HCT116 (cell line): ENCODE results near the gene GALR3. TPM values are rescaled to one million over a fixed set of nuclear protein-coding genes. Genes with fewer than 3 reads are reported as not detected.

ENCODE experiments used
- ATAC-seq: fragments of 200-7000 bp; cut with Tn5 transposase; 2 replicates; pipeline ENCODE4 v1.9.1; 2020; ENCODE audit warnings: mild to moderate bottlenecking, moderate library complexity
- BruUV-seq: library from RNA; stranded (reverse); fragments of 400-500 nt; replicated peaks from 2 replicates; lab custom pipeline; 2021; lab: Mats Ljungman, UMichigan
- CTCF ChIA-PET: fragments of 300-600 bp; sonication (Branson Sonifier 250); formaldehyde crosslinking; loops from one replicate; lab custom pipeline; 2021; ENCODE audit warnings: antibody characterized with exemption; lab: Charles Lee
- POLR2A ChIA-PET: fragments of 300-600, 350-600 bp; sonication (Branson Sonifier 250); formaldehyde crosslinking; loops from one replicate; lab custom pipeline; 2021; ENCODE audit warnings: antibody characterized with exemption; lab: Charles Lee
- RAD21 ChIA-PET, 2 experiments: fragments of 300-600 bp; sonication (Branson Sonifier 250); formaldehyde crosslinking; loops; one replicate each; lab custom pipeline; 2023; ENCODE audit warnings: low total read pairs in 2 of 2; ENCODE audit not compliant: uncharacterized antibody in 2 of 2, unreplicated experiment in 2 of 2, low non-redundant PET in 1 of 2; lab: Charles Lee
- DNase-seq: peaks from one replicate; pipeline ENCODE4 v3.0.0-alpha.2; 2010; ENCODE audit warnings: low read depth, low spot score
- H2AFZ ChIP-seq: fragments of 200-600 bp; shearing (Covaris generic), sonication (generic); 2 replicates; pipeline ENCODE4 v1.6.1; 2017; ENCODE audit warnings: low read depth, mixed run types, mixed read lengths, antibody characterized with exemption, low read length; ENCODE audit not compliant: poor library complexity, severe bottlenecking
- H3K27ac ChIP-seq: 2 replicates; pipeline ENCODE4 v1.5.1; 2012; ENCODE audit warnings: low read depth, low read length
- H3K27me3 ChIP-seq: fragments of 200-600 bp; sonication (generic); 2 replicates; pipeline ENCODE4 v1.6.1; 2016; ENCODE audit warnings: mixed run types, low read length, mixed read lengths; ENCODE audit not compliant: insufficient read depth
- H3K36me3 ChIP-seq, 2 experiments: fragments of 200-500 bp in 1 of 2; fragments of 200-600 bp in 1 of 2; sonication (Bioruptor generic) in 1 of 2; sonication (generic) in 1 of 2; 2 replicates each; pipeline versions ENCODE4 v1.5.1 to v1.6.1; 2014 to 2016; ENCODE audit warnings: low read length in 2 of 2, inconsistent platforms in 1 of 2, mixed read lengths in 1 of 2, mixed run types in 1 of 2; ENCODE audit not compliant: insufficient read depth in 2 of 2, control insufficient read depth in 1 of 2
- H3K4me1 ChIP-seq, 2 experiments: fragments of 200-600 bp in 1 of 2; sonication (generic) in 1 of 2; 2 replicates each; pipeline versions ENCODE4 v1.5.1 to v1.6.1; 2012 to 2017; ENCODE audit warnings: low read length in 2 of 2, inconsistent platforms in 1 of 2, mild to moderate bottlenecking in 1 of 2, mixed read lengths in 1 of 2, mixed run types in 1 of 2, moderate library complexity in 1 of 2; ENCODE audit not compliant: insufficient read depth in 2 of 2, control insufficient read depth in 1 of 2
- H3K4me2 ChIP-seq: fragments of 200-600 bp; sonication (generic); 2 replicates; pipeline ENCODE4 v1.6.1; 2017; ENCODE audit warnings: mixed run types, low read length, mixed read lengths
- H3K4me3 ChIP-seq, 2 experiments: fragments of 200-600 bp in 1 of 2; sonication (generic) in 1 of 2; replicated peaks in 1 of 2; 2 replicates each; pipeline ENCODE4 v1.5.1; 2011 to 2016; ENCODE audit warnings: low read length in 2 of 2, control low read depth in 1 of 2, low read depth in 1 of 2, mild to moderate bottlenecking in 1 of 2, mixed read lengths in 1 of 2, mixed run types in 1 of 2
- H3K79me2 ChIP-seq: fragments of 200-600 bp; sonication (generic); 2 replicates; pipeline ENCODE4 v1.6.1; 2017; ENCODE audit warnings: mild to moderate bottlenecking, mixed run types, low read length, moderate library complexity, mixed read lengths; ENCODE audit not compliant: insufficient read depth
- H3K9ac ChIP-seq: fragments of 200-600 bp; sonication (generic); 2 replicates; pipeline ENCODE4 v1.6.1; 2016; ENCODE audit warnings: low read length, mixed read lengths
- H3K9me2 ChIP-seq: fragments of 200-600 bp; sonication (generic), shearing (Covaris generic); 2 replicates; pipeline ENCODE4 v1.6.1; 2017; ENCODE audit warnings: mixed run types, mild to moderate bottlenecking, moderate library complexity; ENCODE audit not compliant: insufficient read depth
- H3K9me3 ChIP-seq, 2 experiments: fragments of 200-500 bp in 1 of 2; fragments of 200-600 bp in 1 of 2; sonication (Bioruptor generic) in 1 of 2; sonication (generic) in 1 of 2; 2 replicates each; pipeline ENCODE4 v1.6.1; 2014 to 2017; ENCODE audit warnings: low read length in 2 of 2, mixed read lengths in 2 of 2, inconsistent platforms in 1 of 2, low read depth in 1 of 2, mild to moderate bottlenecking in 1 of 2, mixed run types in 1 of 2, moderate library complexity in 1 of 2; ENCODE audit not compliant: control insufficient read depth in 1 of 2, insufficient read depth in 1 of 2
- H4K20me1 ChIP-seq: fragments of 200-600 bp; sonication (generic), shearing (Covaris generic); 2 replicates; pipeline ENCODE4 v1.6.1; 2017; ENCODE audit warnings: mixed run types, mild to moderate bottlenecking, moderate library complexity; ENCODE audit not compliant: insufficient read depth
- CEBPB ChIP-seq: IDR thresholded peaks from 2 replicates; pipeline ENCODE4 v1.6.1; 2012; ENCODE audit warnings: low read depth
- EGR1 ChIP-seq: IDR thresholded peaks from 2 replicates; pipeline ENCODE4 v1.6.1; 2012; ENCODE audit warnings: low read depth
- EZH2 ChIP-seq: fragments of 200-600 bp; sonication (generic); IDR thresholded peaks from 2 replicates; pipeline ENCODE4 v1.6.1; 2017; ENCODE audit warnings: antibody characterized with exemption, mixed run types
- FOSL1 ChIP-seq: IDR thresholded peaks from 2 replicates; pipeline ENCODE4 v1.6.1; 2012; ENCODE audit warnings: low read depth
- JUND ChIP-seq: IDR thresholded peaks from 2 replicates; pipeline ENCODE4 v1.6.1; 2012
- POLR2A ChIP-seq: IDR thresholded peaks from 2 replicates; pipeline ENCODE4 v1.7.0; 2011; ENCODE audit warnings: borderline replicate concordance; ENCODE audit not compliant: insufficient read depth, insufficient read length; ENCODE audit errors: extremely low read depth
- TCF7L2 ChIP-seq: IDR thresholded peaks from 2 replicates; pipeline ENCODE4 v1.7.0; 2011; ENCODE audit warnings: borderline replicate concordance, inconsistent platforms; ENCODE audit not compliant: insufficient read depth, insufficient read length; ENCODE audit errors: extremely low read depth
- YY1 ChIP-seq: IDR thresholded peaks from 2 replicates; pipeline ENCODE4 v1.6.1; 2011; ENCODE audit warnings: low read length, low read depth, moderate library complexity, mild to moderate bottlenecking; ENCODE audit not compliant: insufficient replicate concordance; ENCODE audit errors: extremely low read depth
- intact Hi-C: fragments of 100-400 bp; cut with micrococcal nuclease; formaldehyde crosslinking; loops from 2 replicates; pipeline ENCODE4 v1.10.0; 2022
- total RNA-seq: library from RNA; stranded (reverse); gene quantifications from one replicate; pipeline ENCODE4 v1.2.1, GENCODE V29; 2021; ENCODE audit not compliant: unreplicated experiment
- TF ChIP-seq, protein P1 (sequence below): IDR thresholded peaks from 2 replicates; pipeline ENCODE4 v1.6.1; 2011; ENCODE audit warnings: mild to moderate bottlenecking, low read length, moderate library complexity; ENCODE audit not compliant: insufficient replicate concordance; ENCODE audit errors: extremely low read depth
- TF ChIP-seq, protein P2 (sequence below), 3 experiments: fragments of 200-600 bp in 1 of 3; sonication (generic) in 1 of 3; IDR thresholded peaks in 2 of 3; conservative IDR thresholded peaks in 1 of 3; 2 replicates each; pipeline ENCODE4 v1.5.1; 2012 to 2017; ENCODE audit warnings: low read depth in 2 of 3, low read length in 2 of 3, antibody characterized with exemption in 1 of 3, borderline replicate concordance in 1 of 3, control low read depth in 1 of 3, mild to moderate bottlenecking in 1 of 3, mixed read lengths in 1 of 3, mixed run types in 1 of 3, moderate library complexity in 1 of 3; ENCODE audit not compliant: insufficient read depth in 1 of 3

The GALR3 gene
- total RNA-seq, 1 experiment from 2014 or later: 0.32 TPM

DNA sequence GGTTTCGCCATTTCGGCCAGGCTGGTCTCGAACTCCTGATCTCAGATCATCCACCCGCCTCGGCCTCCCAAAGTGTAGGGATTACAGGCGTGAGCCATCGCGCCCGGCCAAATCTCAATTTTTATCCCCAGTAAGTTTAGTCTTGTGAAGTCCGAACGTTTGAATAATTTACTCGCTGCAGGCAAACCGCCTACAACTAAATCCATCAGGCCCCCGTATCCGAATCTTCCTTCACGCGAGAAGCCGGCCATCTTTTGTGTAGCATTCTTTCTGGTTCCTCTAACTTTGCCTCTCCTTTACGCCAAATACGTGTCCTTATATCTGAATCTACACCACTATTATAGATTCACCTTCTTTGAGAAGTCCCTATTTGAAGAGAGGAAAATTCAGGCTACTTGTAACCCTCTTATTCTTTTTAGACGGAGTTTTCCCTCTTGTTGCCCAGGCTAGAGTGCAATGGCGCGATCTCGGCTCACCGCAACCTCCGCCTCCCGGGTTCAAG is 25.5 kb downstream of the GALR3 start:
- ChIA-PET CTCF (no interaction called here), POLR2A (interaction anchor here (0.8 kb wide), 1 partner anchor 14 kb away, joined by 3 read pairs; no protein-coding TSS in a partner anchor), RAD21 (no interaction called here)
- ATAC-seq: peak; percentile 4
- Histone ChIP-seq H2AFZ (no peak overlapping the region), H3K79me2 (peaks cover 65% of the 10 kb centered on the region), H3K27ac (peak overlapping the region; percentile 98), H3K9me3 (peaks cover 0 to 6% of the 10 kb centered on the region in 2 experiments; a peak in 1 of 4 replicates), H3K9me2 (no peaks in the 10 kb centered on the region), H3K9ac (peak overlapping the region; percentile 84), H3K4me2 (peak overlapping the region; percentile 82), H4K20me1 (no peaks in the 10 kb centered on the region), H3K36me3 (peaks cover 26 to 28% of the 10 kb centered on the region in 2 experiments; a peak in 3 of 4 replicates), H3K4me3 (peak overlapping the region; percentile 78 to 91)
- intact Hi-C loops: no loop called here
- BruUV-seq: TSS peak; percentile 88
- DNase-seq: peak; percentile 31
- TF ChIP-seq YY1: peak; percentile 78
- TF ChIP-seq, protein P1, sequence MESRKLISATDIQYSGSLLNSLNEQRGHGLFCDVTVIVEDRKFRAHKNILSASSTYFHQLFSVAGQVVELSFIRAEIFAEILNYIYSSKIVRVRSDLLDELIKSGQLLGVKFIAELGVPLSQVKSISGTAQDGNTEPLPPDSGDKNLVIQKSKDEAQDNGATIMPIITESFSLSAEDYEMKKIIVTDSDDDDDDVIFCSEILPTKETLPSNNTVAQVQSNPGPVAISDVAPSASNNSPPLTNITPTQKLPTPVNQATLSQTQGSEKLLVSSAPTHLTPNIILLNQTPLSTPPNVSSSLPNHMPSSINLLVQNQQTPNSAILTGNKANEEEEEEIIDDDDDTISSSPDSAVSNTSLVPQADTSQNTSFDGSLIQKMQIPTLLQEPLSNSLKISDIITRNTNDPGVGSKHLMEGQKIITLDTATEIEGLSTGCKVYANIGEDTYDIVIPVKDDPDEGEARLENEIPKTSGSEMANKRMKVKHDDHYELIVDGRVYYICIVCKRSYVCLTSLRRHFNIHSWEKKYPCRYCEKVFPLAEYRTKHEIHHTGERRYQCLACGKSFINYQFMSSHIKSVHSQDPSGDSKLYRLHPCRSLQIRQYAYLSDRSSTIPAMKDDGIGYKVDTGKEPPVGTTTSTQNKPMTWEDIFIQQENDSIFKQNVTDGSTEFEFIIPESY: peak; percentile 86
- no peak for TF ChIP-seq EZH2
- TF ChIP-seq, all 23 proteins: peak for 2
- no peaks in the 10 kb centered on the region for H3K27me3 ChIP-seq
- H3K4me1 ChIP-seq: peaks cover 11 to 27% of the 10 kb centered on the region in 2 experiments

DNA sequence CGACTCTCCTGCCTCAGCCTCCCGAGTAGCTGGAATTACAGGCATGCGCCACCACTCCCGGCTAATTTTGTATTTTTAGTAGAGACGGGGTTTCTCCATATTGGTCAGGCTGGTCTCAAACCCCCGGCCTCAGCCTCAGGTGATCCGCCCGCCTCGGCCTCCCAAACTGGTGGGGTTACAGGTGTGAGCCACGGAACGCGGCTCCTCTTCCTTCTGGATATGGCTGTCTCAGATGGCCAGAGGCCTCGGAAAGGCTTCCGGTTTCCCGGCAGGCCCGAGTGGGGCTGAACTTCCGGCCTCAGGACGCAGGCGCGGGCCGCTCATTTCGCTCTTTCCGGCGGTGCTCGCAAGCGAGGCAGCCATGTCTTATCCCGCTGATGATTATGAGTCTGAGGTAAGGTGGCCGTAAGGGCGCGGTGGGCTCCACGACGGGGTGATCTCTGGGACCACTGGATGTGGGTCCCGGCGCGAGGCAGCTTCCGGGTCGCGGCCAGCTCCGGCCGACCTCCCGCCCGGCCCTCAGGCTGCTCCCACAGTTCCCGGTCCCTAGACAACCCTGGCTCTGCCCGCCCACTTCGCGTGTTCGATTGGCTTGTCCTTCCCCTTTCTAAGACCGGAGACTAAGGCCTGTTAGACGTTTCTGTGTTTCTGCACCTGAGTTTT is 26.0 kb downstream of the GALR3 start, which contains the start of gene EIF3L:
Gene EIF3L, plus strand, starts transcription at position 331 of the 663 bp plus-strand sequence. Its CDS starts 31 bp downstream, at position 362.
- Histone ChIP-seq H3K9me2 (no peaks in the 10 kb centered on the region), H3K27me3 (no peaks in the 10 kb centered on the region), H3K79me2 (peaks cover 70% of the 10 kb centered on the region), H3K9ac (peak within 1 kb of the TSS; percentile 84), H4K20me1 (no peaks in the 10 kb centered on the region), H3K27ac (peak within 1 kb of the TSS; percentile 98), H3K9me3 (peaks cover 0 to 6% of the 10 kb centered on the region in 2 experiments; a peak in 1 of 4 replicates), H3K4me2 (peak within 1 kb of the TSS; percentile 82), H3K4me1 (peaks cover 11 to 27% of the 10 kb centered on the region in 2 experiments), H2AFZ (no peak within 1 kb of the TSS), H3K4me3 (peak within 1 kb of the TSS; percentile 78 to 91), H3K36me3 (peaks cover 29 to 34% of the 10 kb centered on the region in 2 experiments; a peak in 3 of 4 replicates)
- intact Hi-C loops: no loop called here
- DNase-seq (peak; percentile 79), ATAC-seq (peak; percentile 79)
- POLR2A ChIA-PET: no interaction called here
- BruUV-seq: no TSS peak
- CTCF ChIA-PET: no interaction called here
- RAD21 ChIA-PET: no interaction called here
- TF ChIP-seq, protein P2, sequence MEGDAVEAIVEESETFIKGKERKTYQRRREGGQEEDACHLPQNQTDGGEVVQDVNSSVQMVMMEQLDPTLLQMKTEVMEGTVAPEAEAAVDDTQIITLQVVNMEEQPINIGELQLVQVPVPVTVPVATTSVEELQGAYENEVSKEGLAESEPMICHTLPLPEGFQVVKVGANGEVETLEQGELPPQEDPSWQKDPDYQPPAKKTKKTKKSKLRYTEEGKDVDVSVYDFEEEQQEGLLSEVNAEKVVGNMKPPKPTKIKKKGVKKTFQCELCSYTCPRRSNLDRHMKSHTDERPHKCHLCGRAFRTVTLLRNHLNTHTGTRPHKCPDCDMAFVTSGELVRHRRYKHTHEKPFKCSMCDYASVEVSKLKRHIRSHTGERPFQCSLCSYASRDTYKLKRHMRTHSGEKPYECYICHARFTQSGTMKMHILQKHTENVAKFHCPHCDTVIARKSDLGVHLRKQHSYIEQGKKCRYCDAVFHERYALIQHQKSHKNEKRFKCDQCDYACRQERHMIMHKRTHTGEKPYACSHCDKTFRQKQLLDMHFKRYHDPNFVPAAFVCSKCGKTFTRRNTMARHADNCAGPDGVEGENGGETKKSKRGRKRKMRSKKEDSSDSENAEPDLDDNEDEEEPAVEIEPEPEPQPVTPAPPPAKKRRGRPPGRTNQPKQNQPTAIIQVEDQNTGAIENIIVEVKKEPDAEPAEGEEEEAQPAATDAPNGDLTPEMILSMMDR (IDR thresholded peaks at IDR 0.05 in 2 of 3, conservative IDR thresholded peaks at IDR 0.05 in 1 of 3; ENCODE audit: borderline replicate concordance in 1 of 3, insufficient read depth in 1 of 3, low read depth in 2 of 3, low read length in 2 of 3): no peak
- TF ChIP-seq, protein P1: no peak
- TF ChIP-seq TCF7L2: no peak
- TF ChIP-seq POLR2A: peak; percentile 65
- no peak for TF ChIP-seq CEBPB
- TF ChIP-seq EGR1: 0 out of 2 replicates have a peak, but pooled peaks have one; percentile 47
- no peak for TF ChIP-seq FOSL1
- no peak; the same call in 1 of the 2 replicates for TF ChIP-seq JUND
- TF ChIP-seq YY1: peak; percentile 93
